ENCODE data around the gene ANTKMT.
A peak's percentile ranks its signal among the peaks of the same experiment; 100 is the strongest.
"Not testable (repeated sequence)": the region's sequence is repeated elsewhere in the genome, so short reads cannot be mapped to it uniquely, and the experiment has no call there.

Gene ANTKMT

DNA sequence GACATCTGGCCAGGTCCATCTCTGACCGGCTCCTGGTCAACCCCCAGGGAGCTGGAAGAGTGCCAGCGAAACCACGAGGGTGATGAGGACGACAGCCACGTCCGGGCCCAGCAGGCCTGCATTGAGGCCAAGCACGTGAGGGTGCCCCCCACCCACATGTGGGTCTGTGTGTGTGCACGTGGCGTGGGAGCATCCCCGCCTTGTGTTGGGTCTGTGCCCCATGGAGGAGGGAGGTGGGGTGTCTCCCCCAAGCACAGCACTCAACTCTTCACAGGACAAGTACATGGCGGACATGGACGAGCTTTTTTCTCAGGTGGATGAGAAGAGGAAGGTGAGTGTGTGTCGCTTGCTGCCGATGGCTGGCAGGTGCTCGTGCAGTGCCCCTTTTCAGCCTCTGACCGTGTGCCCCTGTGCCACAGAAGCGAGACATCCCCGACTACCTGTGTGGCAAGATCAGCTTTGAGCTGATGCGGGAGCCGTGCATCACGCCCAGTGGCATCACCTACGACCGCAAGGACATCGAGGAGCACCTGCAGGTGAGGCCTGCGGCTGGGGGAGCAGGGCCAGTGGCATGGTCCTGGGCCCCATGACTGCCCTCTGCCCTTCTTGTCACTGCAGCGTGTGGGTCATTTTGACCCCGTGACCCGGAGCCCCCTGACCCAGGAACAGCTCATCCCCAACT lies 39.1 kb upstream of the ANTKMT start:
- DNase-seq, result no peak

DNA sequence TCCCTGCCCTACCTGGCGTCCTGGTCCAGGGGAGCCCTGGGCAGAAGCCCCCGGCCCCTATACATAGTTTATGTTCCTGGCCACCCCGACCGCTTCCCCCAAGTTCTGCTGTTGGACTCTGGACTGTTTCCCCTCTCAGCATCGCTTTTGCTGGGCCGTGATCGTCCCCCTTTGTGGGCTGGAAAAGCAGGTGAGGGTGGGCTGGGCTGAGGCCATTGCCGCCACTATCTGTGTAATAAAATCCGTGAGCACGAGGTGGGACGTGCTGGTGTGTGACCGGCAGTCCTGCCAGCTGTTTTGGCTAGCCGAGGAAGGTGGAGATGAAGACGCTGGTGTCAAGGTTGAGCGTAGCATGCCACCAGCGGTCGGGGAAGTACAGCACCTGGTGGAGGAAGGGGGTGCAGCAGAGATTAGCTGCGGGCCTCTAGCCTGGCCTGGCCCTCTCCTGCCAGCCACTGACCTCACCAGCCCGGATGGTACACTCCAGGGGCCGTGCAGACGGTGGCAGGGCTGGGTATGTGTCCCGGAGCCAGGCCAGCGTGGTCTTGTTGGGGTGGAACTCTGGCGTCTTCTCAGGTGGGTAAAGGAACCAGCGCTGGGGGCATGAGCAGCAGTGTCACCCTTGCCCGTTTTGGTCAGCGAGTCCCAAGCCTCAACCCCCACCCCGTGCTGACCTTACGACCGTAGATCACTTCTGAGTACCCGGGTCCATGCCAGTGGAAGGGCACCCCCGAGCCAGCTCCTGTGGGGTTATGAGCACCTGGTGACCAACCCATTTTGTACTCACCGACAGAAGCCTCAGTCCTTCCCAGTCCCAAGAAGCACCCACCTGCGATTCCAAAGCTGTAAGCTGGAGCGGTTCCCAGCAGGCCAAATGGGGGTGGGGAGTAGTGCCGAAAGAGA lies 38.2 kb upstream of the ANTKMT start:
- no peak for DNase-seq

GRCh38 chr16:683396-684070 lies 37.4 kb upstream of the ANTKMT start:
- DNase-seq, result no peak

DNA sequence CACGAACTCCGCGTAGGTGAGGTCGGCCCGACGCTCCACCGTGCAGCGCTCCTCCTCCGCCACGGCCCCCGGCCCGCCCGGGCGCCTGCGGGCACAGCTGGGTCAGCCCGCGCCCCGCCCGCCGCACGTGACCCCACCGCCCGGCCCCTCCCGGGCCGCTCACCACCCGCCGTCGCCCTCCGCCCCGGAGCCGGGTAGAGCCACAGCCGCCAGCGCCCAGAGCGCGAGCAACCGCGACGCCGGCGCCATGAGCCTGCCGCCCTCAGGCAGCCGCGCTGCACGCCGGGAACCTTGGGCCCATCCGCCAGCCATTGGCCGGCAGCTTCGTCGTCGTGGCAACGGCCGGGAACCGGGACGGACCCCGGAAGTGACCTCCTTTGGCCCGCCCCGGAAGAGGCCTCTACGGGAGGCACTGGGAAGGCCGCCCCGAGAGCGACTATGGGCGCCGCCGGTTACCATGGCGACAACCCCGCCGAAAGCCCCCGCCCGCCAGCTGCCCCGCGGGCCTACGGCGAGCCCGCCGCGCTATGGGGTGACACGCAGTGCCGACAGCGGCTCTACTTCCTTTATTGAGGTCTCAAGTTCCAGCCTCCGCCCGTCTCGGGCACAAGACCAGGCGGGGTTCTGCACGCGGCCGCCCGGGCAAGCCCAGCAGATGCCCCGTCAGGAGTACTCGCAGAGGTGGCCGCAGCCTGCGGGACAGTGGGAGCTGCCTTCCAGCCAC lies 36.7 kb upstream of the ANTKMT start, which contains the start of gene JMJD8:
Gene JMJD8 (minus strand): TSS at position 264 of the 724 bp plus-strand sequence. CDS start 15 bp downstream, at position 249.
- peak; percentile 78 for DNase-seq

- DNase-seq, result peak; percentile 64
Observed at GRCh38 chr16:684961-685696, 35.8 kb upstream of the ANTKMT start.

DNA sequence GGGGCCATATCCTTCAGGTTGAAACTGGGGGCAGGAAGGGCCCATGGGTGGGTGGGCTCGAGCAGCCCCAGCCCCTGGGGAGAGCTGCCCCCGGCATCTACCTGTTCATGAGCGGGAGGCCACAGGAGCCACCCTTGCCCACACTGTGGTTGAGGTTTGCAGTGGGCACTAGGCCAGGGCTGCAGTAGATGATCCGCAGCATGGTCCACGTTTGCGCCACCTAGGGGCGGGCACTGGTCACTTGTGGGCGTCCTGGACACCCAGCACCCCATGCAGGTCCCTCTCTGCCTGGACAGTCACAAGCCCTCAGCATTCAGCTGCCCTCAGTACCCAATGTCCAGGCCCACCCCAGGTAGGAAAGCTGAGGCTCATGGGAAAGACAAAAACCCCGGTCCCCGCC lies 35.0 kb upstream of the ANTKMT start:
- no peak for DNase-seq

DNA sequence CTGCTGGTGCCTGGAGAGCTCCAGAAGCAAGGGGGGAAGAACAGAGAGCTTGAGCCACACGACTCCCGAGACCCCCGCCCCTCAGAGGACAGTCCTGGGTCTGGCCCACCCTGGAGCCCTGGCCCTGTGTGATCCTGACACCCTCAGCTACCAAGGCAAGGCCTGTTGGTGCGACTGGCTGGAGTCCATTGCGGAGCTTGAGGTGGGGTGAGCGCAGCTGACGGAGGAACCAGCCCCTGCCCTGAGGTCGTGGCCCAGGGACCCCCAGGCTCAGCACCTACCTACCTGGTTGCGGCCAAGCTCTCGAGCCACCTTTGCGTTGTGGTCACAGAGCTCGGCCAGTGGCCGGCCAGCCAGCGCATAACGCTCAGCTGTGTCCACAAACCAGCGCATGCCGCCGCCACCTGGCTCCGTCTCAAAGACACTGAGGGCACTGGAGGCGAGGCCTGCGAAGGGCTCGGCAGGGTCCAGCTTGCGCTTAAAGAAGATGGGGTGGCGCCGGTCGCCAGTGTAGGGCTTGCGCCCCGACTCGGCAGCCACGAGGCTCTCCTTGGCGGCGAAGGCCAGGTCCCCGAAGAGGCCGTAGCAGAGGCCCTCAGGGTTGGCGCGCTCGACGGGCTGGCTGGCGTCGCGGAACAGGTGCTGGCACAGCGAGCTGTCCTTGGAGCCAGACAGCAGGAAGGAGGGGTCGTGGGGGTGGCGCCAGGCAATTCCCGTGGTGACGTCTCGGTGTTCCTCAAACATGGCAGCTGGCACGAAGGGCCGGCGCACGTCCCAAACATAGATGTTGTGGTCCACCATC lies 34.3 kb upstream of the ANTKMT start:
- DNase-seq, result no peak

- no peak for DNase-seq
Observed at GRCh38 chr16:687499-687898, 33.4 kb upstream of the ANTKMT start.

DNA sequence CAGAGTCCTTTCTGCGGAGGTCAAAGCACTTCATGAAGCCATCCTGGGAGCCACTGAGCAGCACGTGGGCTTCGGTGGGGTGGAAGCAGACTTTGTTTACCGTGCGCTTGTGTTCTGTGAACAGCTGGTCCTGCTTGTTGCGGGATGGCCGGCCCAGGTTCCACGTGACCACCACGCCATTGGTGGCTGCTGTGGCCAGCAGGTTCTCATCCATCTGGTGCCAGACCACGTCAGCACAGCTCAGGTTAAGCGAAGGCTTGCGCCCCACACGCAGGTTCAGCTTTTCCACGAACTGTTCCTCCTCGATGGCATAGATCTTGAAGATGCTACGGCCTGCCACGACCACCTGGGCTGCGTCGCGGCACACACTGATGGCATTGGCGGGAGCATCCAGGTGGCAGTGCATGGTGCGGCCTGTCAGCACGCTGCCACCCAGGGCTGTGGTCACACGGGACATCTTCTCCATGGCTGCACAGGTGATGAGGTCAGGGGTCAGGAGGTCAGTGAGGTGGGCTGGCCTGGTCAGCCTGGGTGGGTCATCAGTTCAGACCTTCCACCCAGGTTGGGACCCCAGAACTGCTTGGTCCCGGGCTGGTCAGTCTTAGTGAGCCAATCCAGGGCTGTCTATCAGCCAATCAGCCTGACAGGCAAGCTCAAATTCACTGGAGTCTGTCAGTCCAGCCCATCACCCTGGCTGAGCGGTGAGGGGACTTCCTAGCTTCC lies 31.6 kb upstream of the ANTKMT start:
- no peak for DNase-seq

GRCh38 chr16:691242-691641 lies 29.7 kb upstream of the ANTKMT start:
- DNase-seq, result not testable (repeated sequence)

- DNase-seq, result no peak
Observed at GRCh38 chr16:692356-693108, 28.4 kb upstream of the ANTKMT start.

- no peak for DNase-seq
Observed at GRCh38 chr16:693364-693763, 27.6 kb upstream of the ANTKMT start.

DNA sequence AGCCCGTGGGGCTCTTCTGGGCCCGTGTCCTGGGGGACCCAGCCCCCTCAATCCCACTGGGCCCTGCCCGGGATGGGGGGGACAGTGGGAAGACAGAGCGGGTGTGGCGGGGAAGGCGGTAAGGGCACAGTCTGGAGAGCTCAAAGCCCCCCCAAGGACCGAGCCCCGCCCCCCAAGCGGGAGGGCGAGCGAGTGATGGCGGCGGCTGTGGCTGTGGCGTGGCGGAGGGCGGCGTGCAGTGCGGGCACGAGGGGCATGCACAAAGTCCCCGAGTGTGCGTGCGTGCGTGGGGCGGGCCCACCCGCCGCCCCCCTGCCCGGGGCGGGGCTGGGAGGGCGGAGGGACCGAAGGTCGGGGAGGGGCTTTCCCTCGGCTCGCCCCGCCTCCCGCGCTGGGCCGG lies 27.2 kb upstream of the ANTKMT start:
- DNase-seq, result no peak

DNA sequence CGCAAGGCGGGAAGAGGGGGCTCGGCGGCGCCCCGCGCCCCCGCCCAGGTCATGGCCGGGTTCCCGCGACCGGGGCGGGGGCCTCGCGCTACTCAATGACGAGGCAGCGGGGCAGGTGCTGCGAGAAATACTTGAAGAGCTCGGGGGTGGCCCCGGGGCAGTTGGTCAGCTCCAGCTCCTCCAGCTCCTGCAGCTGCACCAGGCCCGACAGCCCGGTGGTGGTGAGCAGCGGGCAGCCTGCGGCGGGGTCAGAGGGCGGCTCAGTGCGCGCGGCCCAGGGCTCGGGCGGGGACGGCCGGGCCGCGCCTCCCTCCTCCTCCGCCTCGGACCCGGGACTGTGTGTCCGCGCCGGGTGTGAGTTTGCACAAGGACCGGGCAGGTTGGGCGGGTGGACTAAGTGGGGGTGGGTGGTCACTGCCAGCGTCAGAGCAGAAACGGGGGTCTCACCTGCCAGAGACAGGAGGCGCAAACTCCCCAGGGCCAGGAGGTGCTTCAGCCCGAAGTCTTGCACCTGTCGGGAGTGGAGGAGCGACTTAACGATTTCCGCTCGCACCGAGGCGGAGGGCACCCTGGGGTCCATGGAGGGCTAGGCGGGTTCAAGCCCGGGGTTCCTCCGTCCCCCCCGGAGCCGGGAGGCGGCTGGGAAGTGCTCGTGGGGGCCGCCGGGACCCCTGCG lies 26.6 kb upstream of the ANTKMT start:
- no peak for DNase-seq

DNA sequence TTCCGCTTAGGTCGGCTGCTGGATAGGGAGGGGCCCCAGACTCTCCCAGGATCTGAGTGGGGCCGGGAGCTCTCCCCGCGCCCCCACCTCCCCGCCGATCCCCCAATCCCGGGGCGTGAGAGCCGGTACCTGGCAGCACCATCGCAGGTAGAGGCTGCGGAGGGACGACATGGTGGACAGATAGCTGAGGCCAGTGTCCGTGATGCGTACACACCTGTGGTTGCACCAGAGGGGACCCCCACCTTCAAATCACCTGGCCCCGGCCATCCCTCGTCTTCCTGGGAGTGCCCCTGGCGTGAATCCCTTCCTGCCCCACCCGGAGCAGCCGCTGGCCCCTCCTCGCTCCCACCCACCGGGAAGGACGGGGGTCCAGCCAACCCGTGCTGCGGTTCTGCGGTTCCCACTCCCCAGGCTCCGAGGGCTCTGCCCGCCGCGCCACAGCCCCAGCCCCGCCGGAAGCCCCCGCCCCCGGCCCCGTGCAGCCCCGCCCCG lies 26.0 kb upstream of the ANTKMT start:
- no peak for DNase-seq

GRCh38 chr16:695355-696089 lies 25.4 kb upstream of the ANTKMT start:
- peak; percentile 90 for DNase-seq

DNA sequence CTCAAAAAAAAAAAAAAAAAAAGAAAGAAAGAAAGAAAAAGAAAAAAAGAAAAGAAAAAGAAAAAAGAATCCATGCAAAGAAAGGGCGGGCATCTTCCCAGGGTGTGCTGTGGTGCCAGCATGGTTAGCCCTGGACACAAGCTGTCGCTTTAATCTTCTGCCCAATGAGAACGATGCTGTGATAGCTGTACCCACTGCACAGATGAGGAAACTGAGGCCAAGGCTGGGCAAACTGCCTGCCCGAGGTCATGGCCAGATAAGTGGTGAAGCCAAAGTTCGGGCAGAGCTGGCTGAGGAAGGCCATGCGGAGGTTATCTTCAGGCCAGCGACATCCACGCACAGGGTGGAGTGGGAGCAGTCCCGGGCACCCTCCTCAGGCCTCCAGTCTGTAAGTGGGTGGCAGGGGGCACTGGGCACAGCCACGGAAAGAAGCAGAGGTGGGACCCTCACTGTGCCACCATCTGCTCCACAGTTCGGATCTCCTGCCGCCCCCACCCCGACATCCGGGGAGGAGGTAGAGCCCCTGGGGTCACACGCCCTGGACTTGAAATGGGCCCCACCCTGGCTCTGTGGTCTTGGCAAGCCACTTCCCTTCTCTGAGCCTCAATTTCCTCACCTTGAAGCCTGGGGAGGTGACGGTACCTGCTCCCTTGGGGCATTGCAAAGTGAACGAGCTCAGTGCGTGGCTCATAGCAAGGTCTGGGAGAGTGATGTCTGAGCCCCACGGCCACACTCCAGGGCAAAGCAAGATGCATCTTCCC lies 21.9 kb upstream of the ANTKMT start:
- no peak for DNase-seq

All from NCI-H510A treated with DMSO at 0.1 percent for 48 hours (cell line).